HCT116 (cell line): Measurements from ENCODE around the gene GJC3.
"Not testable (repeated sequence)": the region's sequence is repeated elsewhere in the genome, so short reads cannot be mapped to it uniquely, and the experiment has no call there.

Experiments used
- CEBPB ChIP-seq: IDR thresholded peaks from 2 replicates; pipeline ENCODE4 v1.6.1; 2012; ENCODE audit warnings: low read depth
- ELF1 ChIP-seq: IDR thresholded peaks from 2 replicates; pipeline ENCODE4 v1.6.1; 2012; ENCODE audit warnings: low read depth, borderline replicate concordance
- EZH2 ChIP-seq: fragments of 200-600 bp; sonication (generic); IDR thresholded peaks from 2 replicates; pipeline ENCODE4 v1.6.1; 2017; ENCODE audit warnings: antibody characterized with exemption, mixed run types
- FOSL1 ChIP-seq: IDR thresholded peaks from 2 replicates; pipeline ENCODE4 v1.6.1; 2012; ENCODE audit warnings: low read depth
- JUND ChIP-seq: IDR thresholded peaks from 2 replicates; pipeline ENCODE4 v1.6.1; 2012
- POLR2A ChIP-seq: IDR thresholded peaks from 2 replicates; pipeline ENCODE4 v1.7.0; 2011; ENCODE audit warnings: borderline replicate concordance; ENCODE audit not compliant: insufficient read depth, insufficient read length; ENCODE audit errors: extremely low read depth
- POLR2AphosphoS5 ChIP-seq: IDR thresholded peaks from 2 replicates; pipeline ENCODE4 v1.6.1; 2011; ENCODE audit warnings: mild to moderate bottlenecking, low read depth, low read length, moderate library complexity
- RAD21 ChIP-seq: IDR thresholded peaks from 2 replicates; pipeline ENCODE4 v1.6.1; 2012; ENCODE audit warnings: low read depth, mild to moderate bottlenecking
- SIN3A ChIP-seq: IDR thresholded peaks from 2 replicates; pipeline ENCODE4 v1.6.1; 2012; ENCODE audit warnings: low read depth
- ZNF274 ChIP-seq: fragments of 200-500 bp; sonication (Bioruptor generic); IDR thresholded peaks from 2 replicates; pipeline ENCODE4 v1.6.1; 2014; ENCODE audit warnings: mild to moderate bottlenecking, low read depth, low read length, inconsistent platforms
- TF ChIP-seq, protein P1 (sequence below), 3 experiments: fragments of 200-600 bp in 1 of 3; sonication (generic) in 1 of 3; IDR thresholded peaks in 2 of 3; conservative IDR thresholded peaks in 1 of 3; 2 replicates each; pipeline ENCODE4 v1.5.1; 2012 to 2017; ENCODE audit warnings: low read depth in 2 of 3, low read length in 2 of 3, antibody characterized with exemption in 1 of 3, borderline replicate concordance in 1 of 3, control low read depth in 1 of 3, mild to moderate bottlenecking in 1 of 3, mixed read lengths in 1 of 3, mixed run types in 1 of 3, moderate library complexity in 1 of 3; ENCODE audit not compliant: insufficient read depth in 1 of 3
- TF ChIP-seq, protein P2 (sequence below): IDR thresholded peaks from 2 replicates; pipeline ENCODE4 v1.6.1; 2012; ENCODE audit warnings: low read depth

DNA sequence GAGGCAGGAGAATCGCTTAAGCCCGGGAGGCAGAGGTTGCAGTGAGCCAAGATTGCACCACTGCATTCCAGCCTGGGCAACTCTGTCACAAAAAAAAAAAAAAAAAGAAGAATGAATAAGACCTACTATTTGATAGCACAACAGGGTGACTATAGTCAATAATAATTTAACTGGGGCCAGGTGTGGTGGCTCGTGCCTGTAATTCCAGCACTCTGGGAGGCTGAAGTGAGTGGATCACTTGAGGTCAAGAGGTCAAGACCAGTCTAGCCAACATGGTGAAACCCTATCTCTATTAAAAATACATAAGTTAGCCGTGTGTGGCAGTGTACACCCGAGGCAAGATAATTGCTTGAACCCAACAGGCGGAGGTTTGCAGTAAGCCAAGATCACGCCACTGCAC is 44.4 kb upstream of the GJC3 start:
- TF ChIP-seq, protein P1, sequence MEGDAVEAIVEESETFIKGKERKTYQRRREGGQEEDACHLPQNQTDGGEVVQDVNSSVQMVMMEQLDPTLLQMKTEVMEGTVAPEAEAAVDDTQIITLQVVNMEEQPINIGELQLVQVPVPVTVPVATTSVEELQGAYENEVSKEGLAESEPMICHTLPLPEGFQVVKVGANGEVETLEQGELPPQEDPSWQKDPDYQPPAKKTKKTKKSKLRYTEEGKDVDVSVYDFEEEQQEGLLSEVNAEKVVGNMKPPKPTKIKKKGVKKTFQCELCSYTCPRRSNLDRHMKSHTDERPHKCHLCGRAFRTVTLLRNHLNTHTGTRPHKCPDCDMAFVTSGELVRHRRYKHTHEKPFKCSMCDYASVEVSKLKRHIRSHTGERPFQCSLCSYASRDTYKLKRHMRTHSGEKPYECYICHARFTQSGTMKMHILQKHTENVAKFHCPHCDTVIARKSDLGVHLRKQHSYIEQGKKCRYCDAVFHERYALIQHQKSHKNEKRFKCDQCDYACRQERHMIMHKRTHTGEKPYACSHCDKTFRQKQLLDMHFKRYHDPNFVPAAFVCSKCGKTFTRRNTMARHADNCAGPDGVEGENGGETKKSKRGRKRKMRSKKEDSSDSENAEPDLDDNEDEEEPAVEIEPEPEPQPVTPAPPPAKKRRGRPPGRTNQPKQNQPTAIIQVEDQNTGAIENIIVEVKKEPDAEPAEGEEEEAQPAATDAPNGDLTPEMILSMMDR (IDR thresholded peaks at IDR 0.05 in 2 of 3, conservative IDR thresholded peaks at IDR 0.05 in 1 of 3; ENCODE audit: borderline replicate concordance in 1 of 3, insufficient read depth in 1 of 3, low read depth in 2 of 3, low read length in 2 of 3) = not testable (repeated sequence)
- not testable (repeated sequence) for TF ChIP-seq POLR2A, EZH2, CEBPB, JUND, ZNF274, ELF1, SIN3A, RAD21, FOSL1, POLR2AphosphoS5
- TF ChIP-seq, protein P2, sequence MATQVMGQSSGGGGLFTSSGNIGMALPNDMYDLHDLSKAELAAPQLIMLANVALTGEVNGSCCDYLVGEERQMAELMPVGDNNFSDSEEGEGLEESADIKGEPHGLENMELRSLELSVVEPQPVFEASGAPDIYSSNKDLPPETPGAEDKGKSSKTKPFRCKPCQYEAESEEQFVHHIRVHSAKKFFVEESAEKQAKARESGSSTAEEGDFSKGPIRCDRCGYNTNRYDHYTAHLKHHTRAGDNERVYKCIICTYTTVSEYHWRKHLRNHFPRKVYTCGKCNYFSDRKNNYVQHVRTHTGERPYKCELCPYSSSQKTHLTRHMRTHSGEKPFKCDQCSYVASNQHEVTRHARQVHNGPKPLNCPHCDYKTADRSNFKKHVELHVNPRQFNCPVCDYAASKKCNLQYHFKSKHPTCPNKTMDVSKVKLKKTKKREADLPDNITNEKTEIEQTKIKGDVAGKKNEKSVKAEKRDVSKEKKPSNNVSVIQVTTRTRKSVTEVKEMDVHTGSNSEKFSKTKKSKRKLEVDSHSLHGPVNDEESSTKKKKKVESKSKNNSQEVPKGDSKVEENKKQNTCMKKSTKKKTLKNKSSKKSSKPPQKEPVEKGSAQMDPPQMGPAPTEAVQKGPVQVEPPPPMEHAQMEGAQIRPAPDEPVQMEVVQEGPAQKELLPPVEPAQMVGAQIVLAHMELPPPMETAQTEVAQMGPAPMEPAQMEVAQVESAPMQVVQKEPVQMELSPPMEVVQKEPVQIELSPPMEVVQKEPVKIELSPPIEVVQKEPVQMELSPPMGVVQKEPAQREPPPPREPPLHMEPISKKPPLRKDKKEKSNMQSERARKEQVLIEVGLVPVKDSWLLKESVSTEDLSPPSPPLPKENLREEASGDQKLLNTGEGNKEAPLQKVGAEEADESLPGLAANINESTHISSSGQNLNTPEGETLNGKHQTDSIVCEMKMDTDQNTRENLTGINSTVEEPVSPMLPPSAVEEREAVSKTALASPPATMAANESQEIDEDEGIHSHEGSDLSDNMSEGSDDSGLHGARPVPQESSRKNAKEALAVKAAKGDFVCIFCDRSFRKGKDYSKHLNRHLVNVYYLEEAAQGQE = not testable (repeated sequence)
